Activated CD4-positive, alpha-beta T cell treated with anti-CD3 and anti-CD28 coated beads, Interleukin-10, Interleukin-2, amounts not matched to agents 100 ng/mL and 50 ng/mL, durations not matched to agents 16 hours and 8 hours (primary cell): ENCODE results near the gene RGS6.

Source experiments
- DNase-seq: peaks from one replicate; pipeline ENCODE4 v3.0.0-alpha.2; 2020

RGS6 gene

DNA sequence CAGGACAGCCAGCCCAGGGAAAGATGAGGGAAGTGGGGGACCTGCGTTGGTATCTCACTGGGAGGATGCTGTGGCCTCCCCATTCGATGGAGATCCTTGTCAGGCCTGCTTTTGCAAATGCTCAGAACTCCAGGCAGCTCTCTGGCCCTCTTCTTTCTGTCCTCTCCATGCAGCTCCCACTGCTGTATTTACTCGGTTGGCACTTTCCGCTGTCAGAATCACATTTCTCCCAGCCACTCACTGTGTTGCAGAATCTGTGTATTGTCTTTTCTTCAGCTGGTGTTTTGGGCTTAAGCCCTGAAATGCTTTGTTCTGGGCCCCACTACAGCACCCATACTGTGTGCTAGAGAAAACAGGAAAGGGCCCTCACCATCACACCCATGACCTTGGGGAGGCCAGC, 401.1 kb downstream of the RGS6 start:
- DNase-seq: no peak

GRCh38 chr14:72336311-72336980, 404.2 kb downstream of the RGS6 start:
- no peak for DNase-seq

- no peak for DNase-seq
These were observed 409.0 kb downstream of the RGS6 start for GRCh38 chr14:72341237-72341636.

DNA sequence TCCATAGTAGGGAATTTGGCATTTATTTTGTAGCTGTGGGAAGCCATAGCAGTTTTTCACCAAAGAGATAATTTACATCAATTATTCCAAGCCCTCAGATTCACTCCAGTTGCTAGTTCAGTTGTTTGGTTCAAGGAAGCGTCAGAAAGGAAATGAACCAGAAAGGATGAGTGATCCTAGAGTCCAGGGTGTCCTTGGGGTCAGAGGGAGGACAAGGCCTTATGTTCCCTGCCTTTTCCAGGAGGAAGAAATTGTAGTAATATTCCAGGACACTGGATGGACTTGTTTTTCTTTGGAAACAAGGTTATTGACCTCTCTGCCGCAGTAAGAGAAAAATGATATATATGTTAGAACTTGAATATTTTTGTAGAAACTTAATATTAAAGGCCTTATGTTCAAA, 409.5 kb downstream of the RGS6 start:
- DNase-seq: no peak

- DNase-seq: no peak
These were observed 414.9 kb downstream of the RGS6 start for GRCh38 chr14:72347118-72347517.

- DNase-seq: no peak
These were observed 418.0 kb downstream of the RGS6 start for GRCh38 chr14:72350215-72350614.

DNA sequence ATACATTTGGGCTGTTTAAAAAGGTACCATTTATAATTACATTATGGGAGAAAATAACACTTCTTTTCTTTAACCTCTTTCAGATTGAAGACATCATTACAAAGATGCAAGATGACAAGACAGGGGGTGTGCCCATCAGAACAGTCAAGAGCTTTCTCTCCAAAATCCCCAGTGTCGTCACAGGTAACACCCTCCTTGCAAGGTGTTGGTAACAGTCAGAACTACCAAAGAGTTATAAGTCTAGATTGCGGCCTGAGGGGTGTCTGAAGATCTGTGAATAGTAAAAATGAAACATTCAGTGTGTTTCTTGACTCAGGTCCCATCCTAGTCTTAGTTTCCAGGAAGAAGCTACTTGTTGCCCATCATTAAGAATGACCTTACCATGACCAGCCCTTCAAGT, 419.8 kb downstream of the RGS6 start:
- DNase-seq: peak; percentile 21

- no peak for DNase-seq
These were observed 434.4 kb downstream of the RGS6 start for GRCh38 chr14:72366619-72367018.

DNA sequence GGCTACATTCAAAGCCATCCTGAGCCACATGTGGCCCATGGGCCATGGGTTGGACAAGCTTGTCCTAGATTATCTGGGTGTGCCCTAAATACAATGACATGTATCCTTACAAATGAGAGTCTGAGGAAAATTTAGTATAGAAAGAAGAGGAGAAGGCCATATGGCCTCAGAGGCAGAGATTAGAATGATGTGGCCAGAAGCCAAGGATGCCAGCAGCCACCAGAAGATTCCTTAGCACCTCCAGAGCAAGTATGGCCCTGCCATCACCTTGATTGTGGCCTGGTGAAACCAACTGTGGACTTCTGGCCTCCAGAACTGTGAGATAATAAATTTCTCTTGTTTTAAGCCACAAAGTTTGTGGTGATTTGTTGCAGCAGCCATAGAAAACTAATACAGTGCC, 436.9 kb downstream of the RGS6 start:
- no peak for DNase-seq

DNA sequence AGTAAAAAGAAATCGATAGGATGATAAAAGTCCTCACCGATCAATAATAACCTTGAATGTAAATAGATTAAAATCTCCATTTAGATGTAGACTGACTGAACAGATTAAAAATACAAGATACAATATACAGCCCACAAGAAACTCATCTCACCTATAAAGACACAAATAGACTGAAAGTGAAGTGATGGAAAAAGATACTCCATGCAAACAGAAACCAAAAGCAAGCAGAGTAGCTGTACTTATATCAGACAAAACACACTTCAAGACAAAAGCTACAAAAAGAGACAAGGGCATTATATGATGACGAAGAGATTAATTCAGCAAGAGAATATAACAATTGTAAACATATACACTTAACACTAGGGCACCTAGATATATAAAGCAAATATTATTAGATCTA, 444.8 kb downstream of the RGS6 start:
- no peak for DNase-seq

DNA sequence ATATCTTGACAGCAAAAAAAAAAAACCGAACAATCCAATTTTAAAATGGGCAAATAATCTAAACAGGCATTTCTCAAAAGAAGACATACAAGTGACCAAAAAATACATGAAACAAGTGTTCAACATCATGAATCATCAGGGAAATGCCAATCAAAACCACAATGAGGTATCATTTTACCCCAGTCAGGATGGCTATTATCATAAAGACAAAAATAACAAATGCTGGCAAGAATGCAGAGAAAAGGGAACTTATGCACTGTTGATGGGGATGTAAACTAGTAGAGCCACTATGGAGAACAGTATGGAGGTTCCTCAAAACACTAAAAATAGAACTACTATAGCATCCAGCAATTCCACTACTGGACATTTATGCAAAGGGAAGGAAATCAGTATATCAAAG, 448.2 kb downstream of the RGS6 start:
- DNase-seq: no peak

- DNase-seq: no peak
These were observed 451.6 kb downstream of the RGS6 start for GRCh38 chr14:72383865-72384264.

DNA sequence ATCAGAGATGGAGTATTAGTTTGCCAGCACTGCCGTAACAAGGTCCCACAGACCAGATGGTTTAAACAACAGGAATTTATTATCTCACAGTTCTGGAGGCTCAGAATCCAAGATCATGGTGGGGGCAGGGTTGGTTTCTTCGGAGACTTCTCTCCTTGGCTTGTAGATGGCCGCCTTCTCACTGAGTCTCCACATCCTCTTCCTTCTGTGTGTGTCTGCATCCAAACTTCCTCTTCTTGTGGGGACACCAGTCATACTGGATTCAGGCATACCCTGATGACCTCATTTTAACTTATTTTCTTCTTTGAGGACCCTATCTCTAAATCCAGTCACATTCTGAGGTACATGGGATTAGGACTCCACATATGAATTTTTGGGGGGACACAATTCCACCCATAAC, 455.5 kb downstream of the RGS6 start:
- no peak for DNase-seq

- DNase-seq: no peak
These were observed 457.0 kb downstream of the RGS6 start for GRCh38 chr14:72389200-72389599.

DNA sequence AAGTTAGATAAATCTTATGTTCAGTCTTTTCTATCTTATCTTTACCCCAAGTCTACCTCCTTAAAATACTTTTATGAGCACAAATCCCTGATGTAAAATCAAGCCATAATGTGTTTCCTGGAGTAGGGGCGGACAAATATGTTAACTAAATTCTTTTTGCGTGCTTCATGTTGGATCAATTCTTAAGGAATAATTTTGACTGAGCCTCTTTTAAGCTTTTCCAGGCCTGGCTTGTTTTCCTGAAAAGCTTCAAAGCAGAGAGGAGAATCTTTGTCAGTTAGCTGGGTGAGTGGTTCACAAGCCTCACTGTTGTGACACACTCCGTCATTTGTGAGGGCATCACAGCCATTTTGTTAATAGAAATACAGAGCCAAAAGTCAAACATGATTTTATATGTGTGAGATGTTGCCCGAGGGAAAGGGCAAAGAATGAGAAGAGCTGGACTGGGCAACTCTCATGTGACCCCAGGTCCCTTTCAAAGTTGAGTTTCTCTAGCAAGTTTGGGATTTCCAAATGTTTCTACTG, 468.9 kb downstream of the RGS6 start:
- DNase-seq: no peak

- DNase-seq: peak; percentile 9
These were observed 469.6 kb downstream of the RGS6 start for GRCh38 chr14:72401632-72402376.

DNA sequence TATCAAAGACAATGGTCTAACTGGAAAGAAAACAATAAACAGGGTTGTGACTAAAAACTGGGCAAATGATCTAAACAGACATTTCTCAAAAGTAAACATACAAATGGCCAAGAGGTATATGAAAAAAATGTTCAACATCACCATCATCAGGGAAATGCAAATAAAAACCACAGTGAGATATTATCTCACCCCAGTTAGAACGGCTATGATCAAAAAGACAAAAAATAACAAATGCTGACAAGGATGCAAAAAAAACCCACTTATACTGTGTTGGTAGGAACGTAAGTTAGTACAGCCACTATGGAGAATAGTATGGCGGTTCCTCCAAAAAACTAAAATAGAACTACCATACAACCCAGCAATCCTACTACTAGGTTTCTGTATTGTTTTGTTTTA, 470.1 kb downstream of the RGS6 start:
- DNase-seq: no peak

GRCh38 chr14:72404106-72404774, 472.0 kb downstream of the RGS6 start:
- no peak for DNase-seq

DNA sequence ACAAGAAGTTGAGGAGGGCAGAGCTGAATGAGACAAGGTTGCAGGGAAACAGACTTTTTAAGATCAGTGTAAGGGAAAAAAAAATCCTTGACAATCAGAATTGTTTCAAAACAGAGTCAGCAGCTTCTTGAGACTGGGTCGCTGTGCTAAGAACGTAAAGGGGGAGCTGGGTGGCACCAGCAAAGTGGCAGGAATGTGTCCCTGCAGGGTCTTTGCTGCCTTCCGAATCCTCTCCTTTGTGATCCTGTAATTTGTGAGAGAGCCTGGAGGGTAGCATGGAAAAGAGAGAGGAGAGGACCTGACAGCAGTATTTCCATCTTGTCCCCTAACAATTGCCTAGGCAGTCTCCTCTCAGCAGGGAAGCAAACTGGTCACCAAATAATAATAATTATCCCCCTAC, 472.8 kb downstream of the RGS6 start:
- no peak for DNase-seq

DNA sequence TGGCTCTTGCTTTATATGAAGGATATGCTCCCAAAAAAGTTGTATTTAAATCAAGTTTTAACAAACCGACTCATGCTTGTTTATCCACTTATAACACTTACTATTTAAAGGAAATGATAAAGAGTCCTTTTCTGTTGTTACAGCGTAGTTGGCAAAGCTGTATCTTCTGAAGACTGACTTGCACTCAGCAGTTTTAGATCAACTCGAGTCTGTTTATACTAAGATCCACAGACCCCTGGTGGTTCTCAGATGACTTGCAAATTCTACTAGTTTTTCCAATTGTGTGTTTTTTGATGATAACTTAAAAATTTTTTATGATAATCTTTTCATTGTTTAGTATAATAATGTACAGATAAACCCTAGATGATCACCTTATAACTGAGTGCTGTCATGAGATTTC, 475.8 kb downstream of the RGS6 start:
- no peak for DNase-seq

DNA sequence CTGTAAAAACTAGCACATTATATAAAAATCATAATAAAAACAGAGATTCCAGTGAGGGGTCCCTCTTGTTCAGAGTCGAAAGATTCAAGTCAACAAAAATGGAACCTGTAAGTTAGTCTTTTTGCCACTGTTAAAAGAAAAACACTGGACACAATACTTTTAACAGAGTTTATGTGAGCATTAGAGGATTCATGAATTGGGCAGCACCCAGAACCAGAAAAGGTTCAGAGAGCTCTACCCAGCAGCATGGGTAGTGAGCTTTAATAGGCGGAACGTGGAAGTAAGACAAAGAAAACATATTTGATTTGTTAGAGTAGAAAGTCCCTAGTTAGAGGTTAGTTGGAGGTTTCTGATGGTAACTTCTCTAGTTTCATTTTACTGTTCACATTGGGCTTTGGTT, 476.8 kb downstream of the RGS6 start:
- no peak for DNase-seq

GRCh38 chr14:72416081-72416849, 484.0 kb downstream of the RGS6 start:
- DNase-seq: no peak

DNA sequence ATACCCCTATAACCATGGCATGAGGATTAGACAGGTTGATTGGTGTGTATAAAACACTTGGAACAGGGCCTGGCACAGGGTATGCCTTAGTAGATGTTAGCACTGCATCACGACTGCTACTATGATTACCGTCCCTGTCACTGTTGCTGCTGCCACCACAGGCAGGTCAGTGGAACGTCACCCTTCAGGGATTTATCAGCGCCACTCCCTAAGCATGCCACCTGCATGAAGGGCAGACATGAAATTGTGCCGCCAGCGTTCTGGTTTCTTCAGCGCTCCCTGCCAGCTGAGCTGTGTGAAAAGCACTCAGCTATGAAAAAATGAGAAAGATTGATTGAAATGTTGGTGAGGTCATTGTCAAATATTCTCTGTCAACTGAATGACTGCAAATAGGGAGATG, 484.7 kb downstream of the RGS6 start:
- DNase-seq: no peak
